Transverse colon (tissue), 4 donors: ENCODE results near the gene NPW.

ENCODE experiments used
- CTCF ChIP-seq, 5 experiments: fragments of 200-600 bp in 3 of 5; fragments of 450-650 bp in 2 of 5; sonication (generic) in 3 of 5; IDR thresholded peaks; 1 replicate in 2 of 5; 2 replicates in 3 of 5; pipeline ENCODE4 v1.5.1; 2016 to 2017; ENCODE audit warnings: antibody characterized with exemption in 5 of 5, inconsistent platforms in 3 of 5, mild to moderate bottlenecking in 2 of 5, moderate library complexity in 1 of 5
- EP300 ChIP-seq: sonication (generic); formaldehyde crosslinking; IDR thresholded peaks from one replicate; pipeline ENCODE4 v1.6.1; 2017; ENCODE audit warnings: antibody characterized with exemption, low read depth
- POLR2AphosphoS5 ChIP-seq, 3 donors: sonication (generic); formaldehyde crosslinking; IDR thresholded peaks; one replicate each; pipeline ENCODE4 v1.6.1; 2016; ENCODE audit warnings: antibody characterized with exemption in 3 of 3

GRCh38 chr16:2024032-2024420 is 4.4 kb downstream of the NPW start:
- TF ChIP-seq EP300: no peak
- no peak for TF ChIP-seq CTCF (IDR thresholded peaks at IDR 0.05)
- TF ChIP-seq POLR2AphosphoS5 (IDR thresholded peaks at IDR 0.05): no peak
